Gastroesophageal sphincter (tissue), 2 donors: Measurements from ENCODE around the gene HIGD1A.

Source experiments
- EP300 ChIP-seq: sonication (generic); formaldehyde crosslinking; IDR thresholded peaks from one replicate; pipeline ENCODE4 v1.6.1; 2017; ENCODE audit warnings: antibody characterized with exemption, mild to moderate bottlenecking
- POLR2A ChIP-seq, 2 donors: fragments of 450-650 bp; IDR thresholded peaks; one replicate each; pipeline ENCODE4 v1.6.1; 2017; ENCODE audit warnings: antibody characterized with exemption in 2 of 2, mild to moderate bottlenecking in 2 of 2, moderate library complexity in 1 of 2
- POLR2AphosphoS5 ChIP-seq: sonication (generic); formaldehyde crosslinking; IDR thresholded peaks from one replicate; pipeline ENCODE4 v1.6.1; 2017; ENCODE audit warnings: antibody characterized with exemption

DNA sequence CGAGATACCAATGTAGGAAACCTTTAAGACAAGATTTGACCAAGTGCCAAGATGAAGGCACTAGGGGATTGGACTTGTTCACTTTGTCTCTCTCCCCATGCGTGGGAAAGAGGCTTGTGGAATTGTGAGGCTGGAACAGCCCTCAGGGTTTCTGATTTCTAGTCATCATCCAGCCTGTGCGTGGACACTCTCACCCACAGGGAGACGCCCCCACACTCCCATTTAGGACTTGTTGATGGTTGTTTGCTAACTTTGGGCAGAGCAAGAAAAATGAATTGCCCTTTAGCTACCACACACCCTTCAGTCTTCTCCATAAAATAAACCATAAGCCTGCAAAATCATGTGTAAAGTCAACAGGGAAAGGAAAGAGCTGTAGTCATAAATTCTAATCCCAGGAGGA, 23.4 kb upstream of the HIGD1A start:
- TF ChIP-seq POLR2A (IDR thresholded peaks at IDR 0.05) = no peak
- no peak for TF ChIP-seq POLR2AphosphoS5
- no peak for TF ChIP-seq EP300
